ENCODE data around the gene PUM2. TPM values are rescaled to one million over a fixed set of nuclear protein-coding genes. Genes with fewer than 3 reads are reported as not detected.

The PUM2 gene
- total RNA-seq, 1 donor from 2014 or later = 123 TPM

GRCh38 chr2:20264629-20265028 lies 86.0 kb downstream of the PUM2 start:
- Mint-ChIP-seq H3K4me1 (ENCODE audit: low read depth) (no peaks in the 10 kb centered on the region), H3K9me3 (ENCODE audit: low read depth) (no peaks in the 10 kb centered on the region), H3K27ac (peak overlapping the region; percentile 76), H3K27me3 (no peaks in the 10 kb centered on the region), H3K4me3 (ENCODE audit: low read depth) (no peak overlapping the region), H3K36me3 (ENCODE audit: insufficient read depth) (peaks cover 21% of the 10 kb centered on the region)
- TF ChIP-seq, protein P1, sequence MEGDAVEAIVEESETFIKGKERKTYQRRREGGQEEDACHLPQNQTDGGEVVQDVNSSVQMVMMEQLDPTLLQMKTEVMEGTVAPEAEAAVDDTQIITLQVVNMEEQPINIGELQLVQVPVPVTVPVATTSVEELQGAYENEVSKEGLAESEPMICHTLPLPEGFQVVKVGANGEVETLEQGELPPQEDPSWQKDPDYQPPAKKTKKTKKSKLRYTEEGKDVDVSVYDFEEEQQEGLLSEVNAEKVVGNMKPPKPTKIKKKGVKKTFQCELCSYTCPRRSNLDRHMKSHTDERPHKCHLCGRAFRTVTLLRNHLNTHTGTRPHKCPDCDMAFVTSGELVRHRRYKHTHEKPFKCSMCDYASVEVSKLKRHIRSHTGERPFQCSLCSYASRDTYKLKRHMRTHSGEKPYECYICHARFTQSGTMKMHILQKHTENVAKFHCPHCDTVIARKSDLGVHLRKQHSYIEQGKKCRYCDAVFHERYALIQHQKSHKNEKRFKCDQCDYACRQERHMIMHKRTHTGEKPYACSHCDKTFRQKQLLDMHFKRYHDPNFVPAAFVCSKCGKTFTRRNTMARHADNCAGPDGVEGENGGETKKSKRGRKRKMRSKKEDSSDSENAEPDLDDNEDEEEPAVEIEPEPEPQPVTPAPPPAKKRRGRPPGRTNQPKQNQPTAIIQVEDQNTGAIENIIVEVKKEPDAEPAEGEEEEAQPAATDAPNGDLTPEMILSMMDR (IDR thresholded peaks at IDR 0.05; ENCODE audit: unreplicated experiment) = no peak
- no peak for DNase-seq (ENCODE audit: low spot score, unreplicated experiment)

GRCh38 chr2:20257411-20257810 lies 93.2 kb downstream of the PUM2 start:
- Mint-ChIP-seq H3K36me3 (ENCODE audit: insufficient read depth) (peaks cover 28% of the 10 kb centered on the region), H3K4me3 (ENCODE audit: low read depth) (no peak overlapping the region), H3K4me1 (ENCODE audit: low read depth) (no peaks in the 10 kb centered on the region), H3K9me3 (ENCODE audit: low read depth) (no peaks in the 10 kb centered on the region), H3K27me3 (no peaks in the 10 kb centered on the region), H3K27ac (no peak overlapping the region)
- TF ChIP-seq, protein P1 (IDR thresholded peaks at IDR 0.05; ENCODE audit: unreplicated experiment) = no peak
- no peak for DNase-seq (ENCODE audit: low spot score, unreplicated experiment)

- Mint-ChIP-seq H3K4me1 (ENCODE audit: low read depth) (no peaks in the 10 kb centered on the region), H3K36me3 (ENCODE audit: insufficient read depth) (peaks cover 37% of the 10 kb centered on the region), H3K27me3 (no peaks in the 10 kb centered on the region), H3K9me3 (ENCODE audit: low read depth) (no peaks in the 10 kb centered on the region), H3K27ac (no peak overlapping the region), H3K4me3 (ENCODE audit: low read depth) (no peak overlapping the region)
- DNase-seq (ENCODE audit: low spot score, unreplicated experiment) = no peak
- TF ChIP-seq, protein P1 (IDR thresholded peaks at IDR 0.05; ENCODE audit: unreplicated experiment) = no peak
These were observed 95.9 kb downstream of the PUM2 start for GRCh38 chr2:20254731-20255130.

DNA sequence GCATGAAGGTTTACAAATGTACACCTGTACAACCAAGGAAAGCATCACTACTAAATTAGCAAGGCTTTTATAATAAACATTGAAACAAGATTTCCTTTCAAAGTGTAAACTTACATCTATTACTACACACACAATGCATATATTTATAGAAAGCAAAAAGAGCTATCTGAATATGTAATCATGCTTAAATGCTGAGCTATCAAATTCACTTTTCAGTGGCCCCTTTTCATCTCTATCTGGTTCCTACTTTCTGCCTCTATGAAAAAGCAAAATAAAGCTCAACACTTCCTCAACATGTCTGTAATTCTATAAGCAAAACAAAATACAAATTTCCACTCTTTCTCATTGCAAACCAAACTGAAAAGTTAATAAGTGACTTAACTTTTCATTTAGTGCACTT lies 100.2 kb downstream of the PUM2 start:
- peaks cover 45% of the 10 kb centered on the region for H3K36me3 Mint-ChIP-seq (ENCODE audit: insufficient read depth)

GRCh38 chr2:20249170-20249569 lies 101.5 kb downstream of the PUM2 start:
- Mint-ChIP-seq H3K27me3 (no peaks in the 10 kb centered on the region), H3K36me3 (ENCODE audit: insufficient read depth) (peaks cover 41% of the 10 kb centered on the region), H3K9me3 (ENCODE audit: low read depth) (no peaks in the 10 kb centered on the region), H3K4me1 (ENCODE audit: low read depth) (no peaks in the 10 kb centered on the region), H3K4me3 (ENCODE audit: low read depth) (no peak overlapping the region), H3K27ac (no peak overlapping the region)
- no peak for DNase-seq (ENCODE audit: low spot score, unreplicated experiment)
- TF ChIP-seq, protein P1 (IDR thresholded peaks at IDR 0.05; ENCODE audit: unreplicated experiment) = no peak

More for the DNA sequence above, 100.2 kb downstream of the PUM2 start:
- Mint-ChIP-seq H3K4me1 (ENCODE audit: low read depth) (no peaks in the 10 kb centered on the region), H3K27ac (no peak overlapping the region), H3K27me3 (no peaks in the 10 kb centered on the region), H3K9me3 (ENCODE audit: low read depth) (no peaks in the 10 kb centered on the region), H3K4me3 (ENCODE audit: low read depth) (no peak overlapping the region)
- TF ChIP-seq, protein P1 (IDR thresholded peaks at IDR 0.05; ENCODE audit: unreplicated experiment) = no peak
- no peak for DNase-seq (ENCODE audit: low spot score, unreplicated experiment)

Data from progenitor cell of endocrine pancreas (in vitro differentiated cells).